AG09309 (cell line): ENCODE results near the gene MTOR.

ENCODE experiments used
- DNase-seq: peaks from one replicate; pipeline ENCODE4 v3.0.0-alpha.2; 2010; ENCODE audit warnings: low read depth
- H3K4me3 ChIP-seq: 2 replicates; pipeline ENCODE4 v1.5.1; 2011; ENCODE audit warnings: mild to moderate bottlenecking, low read depth, low read length, moderate library complexity; ENCODE audit not compliant: control insufficient read depth
- TF ChIP-seq, protein P1 (sequence below): IDR thresholded peaks from 2 replicates; pipeline ENCODE4 v1.5.1; 2011; ENCODE audit warnings: mild to moderate bottlenecking, low read depth, low read length, inconsistent platforms; ENCODE audit not compliant: insufficient read depth, control insufficient read depth; ENCODE audit errors: missing control alignments

Gene MTOR

DNA sequence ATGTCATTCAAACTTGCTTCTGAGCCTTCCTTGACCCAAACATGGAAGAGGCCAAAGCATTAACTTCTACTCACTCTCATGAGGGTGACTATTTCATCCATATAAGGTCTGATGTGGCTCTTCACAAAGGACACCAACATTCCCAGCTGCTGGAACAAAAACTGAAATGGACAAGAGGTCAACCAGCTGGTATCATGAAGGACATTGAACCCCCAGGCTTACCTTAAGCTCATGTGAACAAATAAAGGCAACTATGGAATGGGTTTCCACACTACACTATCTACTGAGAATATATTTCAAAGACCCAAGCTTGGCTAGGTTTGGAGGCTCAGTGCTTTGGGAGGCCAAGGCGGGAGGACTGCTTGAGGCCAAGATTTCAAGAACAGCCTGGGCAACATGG is 46.3 kb downstream of the MTOR start:
- no peak overlapping the region for H3K4me3 ChIP-seq
- TF ChIP-seq, protein P1, sequence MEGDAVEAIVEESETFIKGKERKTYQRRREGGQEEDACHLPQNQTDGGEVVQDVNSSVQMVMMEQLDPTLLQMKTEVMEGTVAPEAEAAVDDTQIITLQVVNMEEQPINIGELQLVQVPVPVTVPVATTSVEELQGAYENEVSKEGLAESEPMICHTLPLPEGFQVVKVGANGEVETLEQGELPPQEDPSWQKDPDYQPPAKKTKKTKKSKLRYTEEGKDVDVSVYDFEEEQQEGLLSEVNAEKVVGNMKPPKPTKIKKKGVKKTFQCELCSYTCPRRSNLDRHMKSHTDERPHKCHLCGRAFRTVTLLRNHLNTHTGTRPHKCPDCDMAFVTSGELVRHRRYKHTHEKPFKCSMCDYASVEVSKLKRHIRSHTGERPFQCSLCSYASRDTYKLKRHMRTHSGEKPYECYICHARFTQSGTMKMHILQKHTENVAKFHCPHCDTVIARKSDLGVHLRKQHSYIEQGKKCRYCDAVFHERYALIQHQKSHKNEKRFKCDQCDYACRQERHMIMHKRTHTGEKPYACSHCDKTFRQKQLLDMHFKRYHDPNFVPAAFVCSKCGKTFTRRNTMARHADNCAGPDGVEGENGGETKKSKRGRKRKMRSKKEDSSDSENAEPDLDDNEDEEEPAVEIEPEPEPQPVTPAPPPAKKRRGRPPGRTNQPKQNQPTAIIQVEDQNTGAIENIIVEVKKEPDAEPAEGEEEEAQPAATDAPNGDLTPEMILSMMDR, result no peak
- no peak for DNase-seq

DNA sequence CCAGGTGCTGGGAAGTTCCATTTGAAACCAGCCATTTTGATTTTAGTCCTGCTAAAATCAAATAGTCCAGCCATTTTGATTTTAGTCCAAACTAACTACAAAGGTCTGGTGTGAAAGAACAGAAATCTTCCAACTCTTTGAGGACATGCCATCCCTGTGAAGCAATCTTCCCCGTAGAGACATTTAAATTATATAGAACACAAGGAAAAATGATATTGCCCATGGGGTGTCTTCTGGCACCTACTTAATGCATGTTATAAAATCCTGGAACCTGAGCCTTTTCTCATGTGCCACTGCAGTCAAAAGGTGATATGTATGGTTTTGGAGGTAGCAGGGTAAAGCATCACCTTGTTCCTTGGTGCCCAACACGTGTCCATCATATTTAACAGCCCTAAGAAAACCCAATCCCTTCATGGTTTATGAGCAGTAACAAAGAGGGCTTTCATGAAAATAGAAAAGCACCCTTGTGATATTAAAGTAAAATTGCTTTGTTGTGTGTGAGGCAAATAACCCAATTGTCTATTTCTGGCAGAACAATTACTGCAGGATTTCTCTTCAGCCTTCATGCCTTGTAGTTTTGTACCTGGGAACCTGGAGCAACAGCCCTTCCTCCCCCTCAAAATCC is 46.9 kb downstream of the MTOR start:
- no peak for DNase-seq
- H3K4me3 ChIP-seq, result no peak overlapping the region
- TF ChIP-seq, protein P1, result no peak

DNA sequence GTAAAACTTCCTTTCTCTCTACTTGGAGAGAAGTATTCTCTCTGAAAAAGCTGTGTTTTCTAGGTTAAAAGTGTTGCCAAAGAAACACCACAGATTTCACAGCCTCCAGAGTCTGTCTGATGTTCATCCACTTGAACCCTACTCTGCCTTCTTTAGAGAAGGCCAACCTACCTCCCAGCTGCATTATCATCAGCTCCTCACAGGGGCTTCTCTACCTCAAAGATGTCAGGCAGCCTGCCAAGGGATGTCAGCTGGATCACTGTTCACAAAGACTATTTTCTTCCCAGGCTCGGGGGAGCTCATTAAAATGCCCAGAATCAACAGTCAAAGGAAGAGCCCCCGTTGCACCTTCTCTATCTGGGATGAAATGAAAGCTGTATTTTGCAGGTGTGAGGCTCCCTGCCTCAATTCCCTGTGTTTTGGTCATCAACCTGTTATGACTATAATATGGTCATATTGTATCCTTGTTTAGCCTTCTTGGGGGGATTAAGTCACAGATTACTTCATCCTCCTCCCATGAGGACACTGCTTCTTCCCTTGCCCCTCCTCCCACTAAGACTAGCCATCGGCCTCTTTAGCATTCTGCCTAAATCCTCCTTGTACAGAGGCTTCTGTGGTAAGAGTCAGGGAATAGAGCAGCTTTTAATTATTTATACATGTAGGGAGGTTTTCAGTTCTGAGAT is 47.5 kb downstream of the MTOR start:
- no peak for DNase-seq
- TF ChIP-seq, protein P1, result no peak
- H3K4me3 ChIP-seq, result no peak overlapping the region

DNA sequence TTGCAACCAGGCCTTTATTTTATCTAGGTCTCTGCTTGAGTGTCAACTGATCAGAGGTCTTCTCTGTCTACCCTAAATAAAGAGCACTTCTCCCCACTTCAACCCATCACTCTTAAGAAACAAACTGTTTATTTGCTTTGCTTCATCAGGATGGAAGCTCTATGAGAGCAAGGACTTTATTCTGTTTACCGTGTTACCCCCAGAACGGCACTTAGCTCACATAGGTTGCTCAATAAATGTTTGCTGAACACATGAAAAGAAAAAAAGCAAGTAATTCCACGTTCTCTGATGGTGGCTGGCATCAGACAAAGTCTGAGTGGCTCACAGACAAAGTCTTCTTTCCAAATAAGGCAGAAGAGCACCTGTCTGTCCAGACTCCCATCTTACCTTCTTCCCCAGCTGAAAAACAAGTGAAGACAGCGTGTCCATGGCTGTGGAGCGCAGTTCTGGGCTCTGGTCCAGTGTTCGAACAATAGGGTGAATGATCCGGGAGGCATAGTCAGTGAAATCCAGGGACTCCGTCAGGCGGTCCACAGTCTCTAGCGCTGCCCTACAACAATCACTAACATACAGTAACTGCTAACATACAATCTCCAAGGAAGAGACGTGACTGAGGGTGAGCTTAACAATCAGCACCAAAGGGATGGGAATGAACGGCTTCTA is 50.3 kb downstream of the MTOR start:
- no peak overlapping the region for H3K4me3 ChIP-seq
- TF ChIP-seq, protein P1, result no peak
- DNase-seq, result no peak

DNA sequence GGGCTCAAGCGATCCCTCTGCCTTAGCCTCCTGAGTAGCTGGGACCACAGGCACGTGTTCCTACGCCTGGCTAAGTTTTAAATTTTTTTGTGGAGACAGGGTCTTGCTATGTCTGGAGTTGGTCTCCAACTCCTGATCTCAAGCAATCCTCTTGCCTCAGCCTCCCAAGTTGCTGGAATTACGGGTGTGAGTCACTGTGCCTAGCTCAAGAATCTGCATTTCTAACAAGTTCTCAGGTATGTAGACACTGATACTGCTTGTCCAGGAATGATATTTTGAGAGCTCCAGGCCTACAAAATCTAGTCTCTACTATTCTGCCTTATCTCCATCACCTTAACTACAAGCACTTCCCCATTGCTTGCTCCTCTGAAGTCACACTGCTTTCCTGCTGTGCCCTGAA is 50.9 kb downstream of the MTOR start:
- H3K4me3 ChIP-seq, result no peak overlapping the region
- TF ChIP-seq, protein P1, result no peak
- DNase-seq, result no peak

DNA sequence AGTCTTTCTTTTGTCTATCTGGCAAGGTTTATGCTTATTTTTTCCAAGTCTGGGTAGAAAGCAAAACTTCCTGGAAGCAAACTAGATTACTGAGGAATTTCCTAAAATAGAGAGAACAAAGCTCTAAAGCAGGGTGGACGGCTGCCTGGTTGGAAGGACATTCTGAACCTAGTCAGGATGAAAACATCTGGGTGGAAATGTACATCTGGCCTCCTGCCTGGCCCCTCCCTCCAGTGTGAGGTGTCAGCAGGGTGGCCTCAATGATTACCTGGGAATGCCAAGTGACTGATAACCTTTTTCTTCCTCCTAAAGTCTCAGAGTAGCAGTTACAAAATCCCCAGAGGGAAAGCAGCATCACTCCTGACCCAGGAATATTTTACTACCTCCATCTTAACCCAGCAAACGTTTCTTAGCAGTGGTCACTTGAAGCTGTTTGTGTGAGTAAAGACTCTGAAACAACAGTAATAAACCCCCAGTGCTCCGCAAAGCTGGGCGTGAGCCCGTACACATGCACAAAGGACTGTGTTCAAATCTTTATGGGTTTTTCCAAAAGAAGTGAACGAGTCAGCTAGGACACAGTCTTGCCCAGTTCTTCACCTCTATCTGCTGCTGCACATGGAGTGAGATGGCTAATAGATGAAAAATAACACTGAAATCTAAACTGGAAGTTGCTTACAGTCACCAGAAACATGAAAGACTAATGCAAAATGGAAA is 54.3 kb downstream of the MTOR start:
- TF ChIP-seq, protein P1, result no peak
- no peak for DNase-seq
- no peak overlapping the region for H3K4me3 ChIP-seq
